Sigmoid colon (tissue), 4 donors: ENCODE data around the gene ZNF71.

Experiments
- CTCF ChIP-seq, 4 experiments: fragments of 450-650 bp in 3 of 4; fragments of 200-600 bp in 1 of 4; IDR thresholded peaks; one replicate each; pipeline ENCODE4 v1.5.1; 2016 to 2019; ENCODE audit warnings: antibody characterized with exemption in 4 of 4, mild to moderate bottlenecking in 3 of 4, moderate library complexity in 2 of 4
- EP300 ChIP-seq, 4 donors: sonication (generic); formaldehyde crosslinking; IDR thresholded peaks; one replicate each; pipeline ENCODE4 v1.6.1; 2017; ENCODE audit warnings: antibody characterized with exemption in 4 of 4
- POLR2A ChIP-seq, 2 donors: fragments of 450-650 bp; IDR thresholded peaks; one replicate each; pipeline ENCODE4 v1.6.1; 2016; ENCODE audit warnings: antibody characterized with exemption in 2 of 2, mild to moderate bottlenecking in 2 of 2, moderate library complexity in 2 of 2
- POLR2AphosphoS5 ChIP-seq, 4 donors: sonication (generic); formaldehyde crosslinking; IDR thresholded peaks; one replicate each; pipeline ENCODE4 v1.6.1; 2017; ENCODE audit warnings: antibody characterized with exemption in 4 of 4

GRCh38 chr19:56562766-56563165 is 32.3 kb upstream of the ZNF71 start:
- TF ChIP-seq CTCF (IDR thresholded peaks at IDR 0.05) (no peak), POLR2A (IDR thresholded peaks at IDR 0.05) (no peak), POLR2AphosphoS5 (IDR thresholded peaks at IDR 0.05) (no peak), EP300 (IDR thresholded peaks at IDR 0.05) (no peak)
